GM11168 (cell line): ENCODE measurements around the gene ZFX.

Experiments used
- in situ Hi-C: fragments of 300-500 bp; cut with MboI; formaldehyde crosslinking; loops from one replicate; pipeline ENCODE4 v1.12.0; 2022; ENCODE audit warnings: low sequenced_read_pairs; ENCODE audit not compliant: unreplicated experiment

The ZFX gene

DNA sequence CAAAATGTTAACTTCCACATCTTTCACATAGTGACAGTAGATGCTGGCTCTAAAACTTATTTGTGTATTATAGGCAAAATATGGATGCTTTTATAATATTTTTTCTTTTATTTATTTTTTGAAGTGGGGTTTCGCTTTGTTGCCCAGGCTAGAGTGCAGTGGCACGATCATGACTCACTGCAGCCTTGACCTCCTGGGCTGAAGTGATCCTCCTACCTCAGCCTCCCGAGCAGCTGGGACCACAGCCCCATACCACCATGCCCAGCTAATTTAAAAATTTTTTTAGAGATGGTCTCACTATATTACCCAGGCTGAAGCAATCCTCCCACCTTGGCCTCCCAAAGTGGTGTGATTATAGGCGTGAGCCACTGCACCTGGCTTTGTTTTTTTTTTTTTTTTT lies 48.6 kb downstream of the ZFX start:
- in situ Hi-C loops, result no loop called here

DNA sequence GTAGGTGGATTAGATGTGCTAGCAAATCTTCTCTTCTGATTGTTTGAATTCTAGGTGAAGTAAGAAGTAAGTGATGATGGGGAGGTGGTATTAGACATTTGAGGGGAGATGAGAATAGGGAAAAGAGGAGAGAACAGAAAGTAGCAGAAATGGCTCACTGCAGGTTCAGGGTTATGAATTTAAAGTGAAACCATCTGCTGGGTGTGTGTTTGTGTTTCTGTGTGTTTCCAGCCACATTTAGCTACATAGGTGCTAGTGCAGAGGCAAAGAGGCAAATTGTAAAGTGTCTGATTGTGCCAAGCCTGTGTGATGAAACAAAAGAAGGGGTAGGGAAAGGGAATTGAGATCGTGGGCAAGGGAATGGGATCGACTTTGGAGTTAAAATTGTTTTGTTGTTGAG lies 50.6 kb downstream of the ZFX start:
- in situ Hi-C loops, result no loop called here

DNA sequence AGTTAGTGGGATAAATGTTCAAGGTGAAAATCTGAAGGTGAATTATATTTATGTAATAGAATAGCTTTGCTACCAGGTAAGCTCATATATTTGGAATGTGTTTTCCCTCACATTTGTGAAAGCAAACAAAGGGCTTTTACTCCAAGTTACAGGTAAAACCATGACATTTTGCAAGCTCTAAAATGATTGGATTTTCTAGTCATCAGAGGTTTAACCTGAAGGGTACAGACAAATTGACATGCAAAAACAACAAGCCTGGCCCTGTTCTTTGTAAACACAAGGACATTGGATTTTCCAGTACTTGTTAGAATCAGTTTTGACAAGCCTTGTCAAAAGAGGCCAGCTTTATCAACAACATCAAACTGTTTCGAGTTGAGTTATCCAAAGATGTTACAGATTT lies 51.7 kb downstream of the ZFX start:
- in situ Hi-C loops, result no loop called here

DNA sequence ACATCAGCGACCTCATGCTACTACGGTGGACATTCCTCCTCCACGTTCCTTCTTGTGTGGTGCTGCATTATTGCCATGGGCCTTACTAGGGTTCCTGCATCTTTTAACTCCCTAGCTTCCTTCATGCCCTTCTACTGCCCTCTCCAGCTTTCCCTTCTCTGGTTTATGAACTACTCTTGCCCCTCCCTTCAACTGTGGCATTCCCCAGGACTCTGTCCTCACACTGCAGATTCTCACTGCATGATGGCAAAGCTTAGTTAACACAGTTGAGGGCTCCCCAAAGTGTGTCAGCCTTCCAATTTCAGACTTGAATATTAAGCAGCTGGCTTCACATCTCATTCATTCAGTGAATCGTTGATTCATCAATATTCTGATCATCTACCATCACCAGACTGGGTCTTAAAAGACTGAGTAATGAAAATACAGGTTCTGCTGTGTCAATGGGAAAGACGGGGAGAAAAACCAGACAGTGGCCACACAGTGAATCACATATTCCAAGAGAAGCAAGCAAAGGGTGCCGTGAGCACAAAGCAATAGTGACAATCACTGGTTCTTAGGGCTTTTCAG lies 53.0 kb downstream of the ZFX start:
- in situ Hi-C loops, result no loop called here

DNA sequence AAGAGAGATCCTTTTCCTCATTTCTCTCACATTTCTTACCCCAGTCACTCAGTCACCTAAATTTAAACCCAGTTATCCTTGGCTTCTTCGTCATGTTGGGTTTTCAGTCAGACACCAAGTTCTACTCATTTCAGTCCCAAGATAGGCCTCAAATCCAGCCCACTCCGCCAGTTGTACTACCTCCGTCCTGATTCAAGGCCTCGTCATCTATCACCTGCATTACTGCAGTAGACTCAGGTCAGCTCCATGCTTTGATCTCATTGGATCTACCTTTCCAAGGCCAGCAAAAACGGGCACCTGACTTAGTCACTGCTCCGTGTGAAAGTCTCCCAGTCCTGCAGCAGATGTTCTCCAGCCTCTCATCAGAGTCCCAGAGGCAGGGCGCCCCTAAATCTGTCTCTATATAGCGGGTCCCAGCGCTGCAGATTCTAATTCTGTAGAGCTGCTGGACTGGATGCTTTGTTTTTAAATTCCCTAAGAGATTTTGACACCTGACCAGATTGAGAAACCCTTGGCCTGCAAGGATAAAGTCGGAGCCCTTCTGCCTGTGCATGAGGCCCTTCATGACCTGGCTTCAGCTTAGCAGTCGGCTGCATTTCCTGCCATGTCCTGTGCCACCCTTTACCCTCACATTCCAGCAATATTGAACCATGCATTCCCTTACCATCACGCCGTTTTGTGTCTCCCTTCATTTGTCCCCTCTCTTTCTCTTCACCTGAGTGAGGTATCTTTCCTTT lies 53.7 kb downstream of the ZFX start:
- in situ Hi-C loops, result no loop called here

DNA sequence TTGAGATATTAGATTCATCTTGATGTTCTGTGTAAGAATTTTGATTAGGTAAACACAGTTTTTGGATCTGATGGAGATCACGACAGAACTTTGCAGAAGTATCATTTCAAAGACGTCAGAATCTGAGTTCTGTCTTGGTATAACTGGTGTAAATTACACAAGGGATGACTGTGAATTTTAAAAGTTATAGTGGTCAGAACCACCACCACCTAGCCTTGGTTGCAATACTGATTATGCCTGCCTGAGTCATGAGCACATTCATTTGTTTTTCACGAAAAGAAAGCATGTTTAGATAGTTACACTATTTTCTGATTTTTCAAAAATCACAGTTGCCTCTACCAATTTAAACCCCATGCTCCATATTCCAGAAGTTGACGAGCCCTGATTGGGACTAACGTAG lies 54.8 kb downstream of the ZFX start:
- in situ Hi-C loops, result no loop called here

DNA sequence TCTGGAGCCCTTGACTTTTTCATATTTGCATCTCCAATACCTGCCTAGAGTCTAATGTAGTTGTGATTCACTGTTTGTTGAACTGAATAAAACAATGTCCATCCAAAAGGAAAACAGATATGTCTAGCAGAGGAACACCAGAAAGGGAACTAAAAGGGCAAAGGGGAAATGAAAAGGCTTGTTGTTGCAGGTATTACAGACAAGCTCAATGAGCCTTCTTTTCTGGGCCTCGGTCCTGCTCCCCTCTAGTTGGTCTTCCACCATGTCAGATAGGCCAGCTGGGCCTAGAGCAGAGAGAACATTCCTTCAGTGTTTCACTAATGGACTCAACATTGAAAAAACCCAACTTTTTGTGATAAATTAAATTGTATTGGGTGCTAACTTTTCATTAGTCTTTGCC lies 55.4 kb downstream of the ZFX start:
- in situ Hi-C loops, result no loop called here

DNA sequence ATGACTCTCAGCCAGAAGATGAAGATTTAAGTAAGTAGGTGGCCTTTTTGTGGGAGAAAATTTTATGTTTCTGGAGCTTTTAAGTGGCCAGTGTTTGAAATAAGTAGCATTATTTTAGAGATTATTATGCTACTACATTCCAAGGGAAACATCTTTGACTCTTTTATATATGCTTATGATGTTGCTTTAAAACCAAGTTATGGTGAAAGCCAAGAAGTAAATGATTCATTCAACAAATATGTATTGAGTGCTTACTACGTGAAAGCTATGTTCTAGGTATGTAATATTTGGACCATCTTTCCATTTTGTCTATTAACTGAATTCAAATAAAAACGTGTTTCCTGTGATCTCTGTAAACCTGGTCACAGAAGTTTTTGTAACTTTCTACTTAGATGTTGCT lies 58.3 kb downstream of the ZFX start:
- in situ Hi-C loops, result no loop called here

DNA sequence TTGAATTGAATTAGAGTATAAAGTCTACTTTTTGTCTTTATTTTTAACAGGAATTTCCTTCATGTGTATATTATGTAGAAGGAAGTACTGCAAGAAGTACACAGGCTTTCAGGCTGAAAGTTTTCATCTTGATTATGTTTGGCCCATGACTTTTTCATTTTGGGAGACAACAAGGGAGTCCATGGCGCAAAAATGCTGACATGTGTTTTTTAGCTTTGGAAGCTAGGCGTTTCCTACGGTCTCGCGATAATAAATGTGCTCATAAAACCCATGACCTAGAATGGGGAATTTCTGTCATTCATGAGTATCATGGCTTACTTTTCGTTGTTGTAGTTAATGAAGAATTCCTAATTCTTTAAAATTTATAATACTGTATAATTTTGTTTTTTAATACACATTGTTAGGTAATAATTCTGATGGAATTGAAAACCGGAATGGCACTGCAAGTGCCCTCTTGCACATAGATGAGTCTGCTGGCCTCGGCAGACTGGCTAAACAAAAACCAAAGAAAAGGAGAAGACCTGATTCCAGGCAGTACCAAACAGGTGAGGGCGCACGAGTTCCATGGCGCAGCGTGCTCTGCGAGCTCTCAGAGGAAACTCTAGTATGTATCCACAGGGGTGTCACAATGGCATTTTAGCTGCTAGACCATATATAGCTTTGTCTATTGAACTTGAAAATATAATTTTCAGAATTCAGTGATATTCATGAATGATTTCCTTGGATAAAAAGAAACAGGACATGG lies 59.1 kb downstream of the ZFX start:
- in situ Hi-C loops, result no loop called here

DNA sequence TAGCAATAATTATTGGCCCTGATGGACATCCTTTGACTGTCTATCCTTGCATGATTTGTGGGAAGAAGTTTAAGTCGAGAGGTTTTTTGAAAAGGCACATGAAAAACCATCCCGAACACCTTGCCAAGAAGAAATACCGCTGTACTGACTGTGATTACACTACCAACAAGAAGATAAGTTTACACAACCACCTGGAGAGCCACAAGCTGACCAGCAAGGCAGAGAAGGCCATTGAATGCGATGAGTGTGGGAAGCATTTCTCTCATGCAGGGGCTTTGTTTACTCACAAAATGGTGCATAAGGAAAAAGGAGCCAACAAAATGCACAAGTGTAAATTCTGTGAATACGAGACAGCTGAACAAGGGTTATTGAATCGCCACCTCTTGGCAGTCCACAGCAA lies 60.7 kb downstream of the ZFX start:
- in situ Hi-C loops, result no loop called here

DNA sequence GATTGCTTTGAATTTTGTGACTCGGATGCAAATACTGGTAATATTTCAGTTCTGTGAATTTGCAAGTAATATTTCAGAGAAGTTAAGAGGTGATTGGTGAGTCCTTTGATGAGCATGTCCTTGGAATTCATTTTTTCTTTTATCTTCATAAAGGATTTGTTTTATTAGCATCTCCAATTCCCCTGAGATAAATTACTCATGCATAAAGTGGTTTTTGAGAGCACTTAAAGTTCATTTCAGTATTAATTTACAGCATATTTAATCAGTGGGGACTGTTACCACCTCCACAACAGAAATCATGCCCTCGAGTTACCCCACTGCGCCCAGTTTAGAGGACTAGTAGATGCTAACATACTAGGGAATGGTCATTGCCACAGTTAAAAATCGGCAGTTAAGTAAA lies 65.0 kb downstream of the ZFX start:
- in situ Hi-C loops, result no loop called here

DNA sequence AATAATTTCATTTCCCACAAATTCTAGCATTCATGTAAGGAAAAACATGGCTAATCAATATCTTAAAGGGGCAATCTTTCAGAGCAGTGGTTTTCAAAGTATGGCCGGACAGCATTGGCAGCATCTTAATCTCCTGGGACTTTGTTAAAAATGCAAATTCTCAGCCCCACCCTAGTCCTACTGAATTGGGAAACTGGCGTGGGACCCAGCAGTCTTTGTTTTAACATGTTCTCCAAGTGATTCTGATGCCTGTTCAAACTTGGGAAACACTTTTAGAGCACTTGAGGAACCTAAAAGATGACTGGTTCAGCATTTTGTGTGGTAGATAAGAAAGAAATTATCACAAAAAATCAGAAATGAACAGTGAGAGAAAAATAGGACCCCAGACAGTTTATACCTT lies 65.7 kb downstream of the ZFX start:
- in situ Hi-C loops, result no loop called here

DNA sequence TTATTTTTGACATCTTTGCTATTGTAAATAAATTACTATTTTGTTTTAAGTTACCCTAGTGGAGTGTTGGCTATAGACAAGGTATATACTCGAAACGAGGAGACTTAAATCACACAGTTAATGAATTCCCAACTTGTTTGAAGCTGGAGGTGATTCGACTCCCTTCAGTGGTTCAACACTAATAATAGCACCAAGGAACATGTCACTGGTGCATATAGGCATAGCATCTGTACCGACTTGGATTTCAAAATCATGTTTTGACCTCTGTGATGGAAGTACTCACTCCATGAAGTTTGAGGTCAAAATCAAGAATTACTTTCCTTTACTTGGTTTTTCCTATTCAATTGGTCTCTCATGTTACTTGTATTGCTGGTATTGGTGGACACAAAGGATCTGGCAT lies 66.5 kb downstream of the ZFX start:
- in situ Hi-C loops, result no loop called here

DNA sequence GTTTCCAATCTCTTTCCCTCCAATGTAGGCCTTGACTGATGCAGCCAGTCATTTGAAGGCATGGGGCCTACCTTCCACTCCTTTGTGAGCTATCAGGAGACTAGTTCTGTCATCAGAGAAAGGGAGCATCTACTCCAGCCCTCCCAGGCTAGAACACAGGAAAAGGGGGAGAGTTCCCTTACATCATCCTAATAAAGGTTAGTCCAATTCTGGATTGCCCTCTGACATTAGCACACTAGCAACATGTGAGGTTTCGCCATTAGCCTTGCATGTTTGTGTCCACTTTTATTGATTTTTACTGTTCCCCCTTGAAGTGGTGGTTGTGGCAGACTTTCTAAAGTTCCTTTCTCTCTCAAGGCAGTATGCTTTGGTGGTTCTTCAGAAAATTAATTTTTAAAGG lies 67.3 kb downstream of the ZFX start:
- in situ Hi-C loops, result no loop called here

DNA sequence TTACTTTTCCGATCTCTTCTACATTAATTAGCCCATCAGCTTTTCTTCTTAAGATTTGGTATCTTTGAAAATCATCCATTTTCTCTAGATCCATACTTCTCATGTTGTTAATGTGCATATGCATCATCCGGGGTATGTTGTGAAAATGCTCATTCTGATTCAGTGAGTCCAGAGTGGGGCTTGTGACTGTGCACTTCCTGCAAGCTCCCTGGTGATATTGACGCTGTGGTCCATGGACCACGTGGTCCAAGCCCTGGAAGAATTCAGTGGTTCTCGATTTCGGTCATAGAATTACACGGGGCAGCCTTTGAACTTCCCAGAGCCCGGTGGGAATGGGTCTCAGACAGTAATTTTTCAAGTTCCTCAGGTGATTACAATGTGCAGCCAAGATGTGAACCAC lies 69.8 kb downstream of the ZFX start:
- in situ Hi-C loops, result no loop called here

DNA sequence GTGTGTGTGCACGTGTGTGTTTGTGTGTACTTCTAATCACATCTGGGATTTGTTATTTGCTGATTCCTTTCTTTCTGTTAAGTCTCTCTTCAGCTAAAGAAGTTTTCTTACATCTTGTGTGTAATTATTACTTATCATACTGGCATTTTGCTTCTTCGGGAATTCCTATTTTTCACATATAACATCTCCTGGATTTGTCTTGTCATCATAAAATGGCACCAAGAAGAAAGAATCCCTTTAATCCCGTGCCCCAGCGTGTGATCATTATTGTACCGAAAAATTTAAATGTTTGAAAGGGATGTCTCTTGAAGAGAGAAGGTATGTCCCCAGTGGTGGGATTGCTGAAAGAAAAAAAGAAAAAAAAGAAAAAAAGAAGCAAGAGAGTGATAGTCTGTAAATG lies 72.3 kb downstream of the ZFX start:
- in situ Hi-C loops, result no loop called here

DNA sequence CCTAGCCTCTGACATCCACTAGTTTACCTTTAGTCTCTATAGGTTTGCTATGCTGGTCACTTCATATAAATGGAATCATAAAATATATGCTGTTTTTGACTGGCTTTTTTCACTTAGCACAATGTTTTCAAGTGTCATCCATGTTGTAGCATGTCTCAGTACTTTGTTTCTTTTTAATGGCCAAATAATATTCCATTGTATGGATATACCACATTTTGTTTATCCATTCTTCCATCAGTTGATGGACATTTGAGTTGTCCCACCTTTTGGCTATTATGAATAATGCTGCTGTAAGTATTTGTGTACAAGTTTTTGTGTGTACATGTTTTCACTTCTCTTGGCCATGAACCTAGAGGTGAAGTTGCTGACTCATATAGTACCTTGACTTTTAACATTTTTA lies 75.7 kb downstream of the ZFX start:
- in situ Hi-C loops, result no loop called here

DNA sequence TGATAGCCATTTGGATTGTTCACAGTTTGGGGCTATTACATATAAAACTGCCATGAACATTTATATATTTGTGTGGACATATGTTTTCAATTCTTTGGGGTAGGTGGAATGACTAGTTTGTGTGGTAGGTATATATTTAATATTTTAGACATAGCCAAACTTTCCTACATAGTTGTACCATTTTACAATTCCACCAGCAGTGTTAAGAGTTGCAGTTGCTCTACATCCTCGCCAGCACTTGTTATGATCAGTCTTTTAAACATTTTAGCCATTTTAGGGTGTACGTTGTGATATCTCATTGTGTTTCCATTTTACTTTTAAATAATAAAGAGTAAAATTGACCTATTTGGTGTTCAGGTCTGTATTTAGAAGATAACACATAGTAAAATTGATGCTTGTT lies 76.6 kb downstream of the ZFX start:
- in situ Hi-C loops, result no loop called here

DNA sequence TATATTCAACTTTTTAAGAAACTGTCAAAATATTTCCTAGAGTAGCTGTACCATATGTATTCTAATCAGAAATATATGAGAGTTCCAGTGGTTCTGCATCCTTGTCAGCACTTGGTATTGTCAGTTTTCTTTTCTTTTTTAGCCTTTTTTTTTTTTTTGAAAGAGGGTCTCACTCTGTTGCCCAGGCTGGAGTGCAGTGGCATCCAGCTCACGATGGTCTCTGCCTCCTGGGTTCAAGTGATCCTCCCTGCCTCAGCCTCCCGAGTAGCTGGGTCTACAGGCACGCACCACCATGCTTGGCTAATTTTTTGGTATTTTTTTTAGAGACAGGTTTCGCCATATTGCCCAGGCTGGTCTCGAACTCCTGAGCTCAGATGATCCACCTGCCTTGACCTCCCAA lies 79.1 kb downstream of the ZFX start:
- in situ Hi-C loops, result no loop called here

DNA sequence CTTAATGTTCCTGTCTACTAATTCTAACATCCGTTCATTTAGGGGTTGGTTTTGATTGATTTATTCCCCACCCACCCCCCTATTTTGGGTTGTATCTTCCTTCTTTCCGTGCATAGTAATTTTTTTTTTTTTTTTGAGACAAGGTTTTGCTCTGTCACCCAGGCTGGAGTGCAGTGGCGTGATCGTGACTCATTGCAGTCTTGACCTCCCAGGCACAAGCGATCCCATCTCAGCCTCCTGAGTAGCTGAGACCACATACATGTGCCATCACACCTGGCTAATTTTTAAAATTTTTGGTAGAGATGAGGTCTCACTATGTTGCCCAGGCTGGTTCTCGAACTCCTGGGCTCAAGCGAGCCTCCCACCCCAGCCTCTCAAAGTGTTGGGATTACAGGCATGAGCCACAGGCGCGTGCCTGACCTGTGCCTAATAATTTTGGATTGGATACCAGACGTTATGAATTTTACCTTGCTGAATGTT lies 79.9 kb downstream of the ZFX start:
- in situ Hi-C loops, result no loop called here

DNA sequence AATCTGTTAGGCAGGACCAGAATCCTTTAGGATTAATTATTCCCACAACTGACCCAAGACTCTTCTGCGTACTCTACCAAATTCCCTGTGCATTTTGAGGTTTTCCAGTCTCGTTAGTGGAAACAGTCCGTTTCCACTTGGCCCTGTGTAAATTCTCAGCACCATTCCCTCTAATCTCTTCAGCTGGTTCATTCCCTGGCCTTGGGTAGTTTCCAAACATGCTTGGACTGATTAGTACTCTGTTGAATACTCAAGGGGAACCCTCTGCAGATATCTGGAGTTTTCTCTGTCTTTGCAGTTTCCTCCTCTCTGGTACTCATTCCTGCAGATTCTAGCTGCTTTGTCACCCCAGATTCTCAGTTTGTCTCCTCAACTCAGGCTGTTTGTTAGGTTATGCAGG lies 80.4 kb downstream of the ZFX start:
- in situ Hi-C loops, result no loop called here

DNA sequence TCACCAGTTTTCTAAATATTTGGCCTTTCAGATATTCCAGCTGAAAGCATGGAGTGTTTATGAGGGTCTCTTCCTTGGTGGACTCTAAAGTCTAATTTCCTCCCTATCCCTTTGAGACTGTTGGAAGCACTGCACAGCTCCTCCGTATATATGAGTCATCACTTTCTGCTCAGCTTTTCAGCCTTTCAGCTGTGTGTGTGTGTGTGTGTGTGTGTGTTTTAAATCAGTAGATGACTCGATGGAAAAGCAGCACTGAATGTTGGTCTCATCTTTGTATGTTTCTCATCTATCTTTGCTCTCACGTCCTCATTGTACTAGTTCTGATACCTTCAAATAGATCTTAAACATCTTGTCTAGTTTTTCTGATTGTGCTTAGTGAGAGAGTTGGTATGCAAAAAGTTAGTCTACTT lies 81.6 kb downstream of the ZFX start:
- in situ Hi-C loops, result no loop called here
